Ectodermal cell (in vitro differentiated cells): Measurements from ENCODE around the gene PKLR.

Experiments
- H3K27ac ChIP-seq: 2 replicates; pipeline ENCODE4 v1.7.0; 2013; ENCODE audit warnings: mild to moderate bottlenecking, low read depth, low read length; ENCODE audit not compliant: insufficient read depth, poor library complexity, severe bottlenecking
- H3K27me3 ChIP-seq: 2 replicates; pipeline ENCODE4 v1.7.0; 2013; ENCODE audit warnings: mild to moderate bottlenecking, low read length; ENCODE audit not compliant: insufficient read depth, control insufficient read depth, poor library complexity, severe bottlenecking
- H3K36me3 ChIP-seq: one replicate; pipeline ENCODE4 v1.7.0; 2013; ENCODE audit warnings: low read length; ENCODE audit not compliant: control insufficient read depth, insufficient read depth
- H3K4me1 ChIP-seq: one replicate; pipeline ENCODE4 v1.7.0; 2013; ENCODE audit warnings: low read length; ENCODE audit not compliant: control insufficient read depth, insufficient read depth
- H3K4me3 ChIP-seq: 2 replicates; pipeline ENCODE4 v1.7.0; 2013; ENCODE audit warnings: low read depth, low read length, control low read depth; ENCODE audit not compliant: insufficient read depth
- H3K9me3 ChIP-seq: 2 replicates; pipeline ENCODE4 v1.7.0; 2013; ENCODE audit warnings: mild to moderate bottlenecking, low read length, moderate library complexity; ENCODE audit not compliant: control insufficient read depth
- WGBS, 2 experiments: methylation state at CpG; one replicate each; pipeline ENCODE4 v1.1.7; 2013; ENCODE audit warnings: missing lambda C conversion rate in 2 of 2; 5-methylcytosine and 5-hydroxymethylcytosine counted together

PKLR gene

GRCh38 chr1:155318082-155318481, 16.8 kb upstream of the PKLR start:
- peaks cover 13% of the 10 kb centered on the region for H3K36me3 ChIP-seq
- no peaks in the 10 kb centered on the region for H3K9me3 ChIP-seq
- H3K4me1 ChIP-seq, result peaks cover 16% of the 10 kb centered on the region
- H3K27me3 ChIP-seq, result peaks cover 7% of the 10 kb centered on the region
- H3K27ac ChIP-seq, result no peak overlapping the region
- H3K4me3 ChIP-seq, result no peak overlapping the region
- WGBS, 2 experiments, result 95 to 96% methylated on average over 9 of the region's 9 CpGs

GRCh38 chr1:155316922-155317321, 15.7 kb upstream of the PKLR start:
- Histone ChIP-seq H3K4me1 (peaks cover 9% of the 10 kb centered on the region), H3K36me3 (peaks cover 16% of the 10 kb centered on the region), H3K27me3 (peaks cover 7% of the 10 kb centered on the region), H3K9me3 (no peaks in the 10 kb centered on the region), H3K27ac (no peak overlapping the region), H3K4me3 (no peak overlapping the region)
- WGBS, 2 experiments, result 92 to 94% methylated on average over 3 of the region's 3 CpGs

GRCh38 chr1:155313261-155313660, 12.0 kb upstream of the PKLR start:
- H3K27ac ChIP-seq, result no peak overlapping the region
- H3K4me1 ChIP-seq, result peaks cover 7% of the 10 kb centered on the region
- H3K4me3 ChIP-seq, result no peak overlapping the region
- WGBS, 2 experiments, result 94 to 98% methylated on average over 8 of the region's 8 CpGs
- H3K9me3 ChIP-seq, result no peaks in the 10 kb centered on the region
- H3K36me3 ChIP-seq, result peaks cover 10% of the 10 kb centered on the region
- no peaks in the 10 kb centered on the region for H3K27me3 ChIP-seq

- H3K27me3 ChIP-seq, result no peaks in the 10 kb centered on the region
- no peak overlapping the region for H3K27ac ChIP-seq
- H3K4me3 ChIP-seq, result peak overlapping the region; percentile 64
- H3K9me3 ChIP-seq, result no peaks in the 10 kb centered on the region
- H3K36me3 ChIP-seq, result peaks cover 4% of the 10 kb centered on the region
- 51 to 54% methylated on average over 11 of the region's 11 CpGs for WGBS, 2 experiments
- peaks cover 7% of the 10 kb centered on the region for H3K4me1 ChIP-seq
Observed at GRCh38 chr1:155309423-155310021, 8.3 kb upstream of the PKLR start.

- Histone ChIP-seq H3K9me3 (no peaks in the 10 kb centered on the region), H3K27me3 (no peaks in the 10 kb centered on the region), H3K27ac (peak within 1 kb of the TSS; percentile 64), H3K4me1 (peaks cover 7% of the 10 kb centered on the region), H3K36me3 (peaks cover 4% of the 10 kb centered on the region), H3K4me3 (peak within 1 kb of the TSS; percentile 64)
- WGBS, 2 experiments, result 0% methylated on average over 51 of the region's 51 CpGs
Observed at GRCh38 chr1:155308493-155309422, 7.5 kb upstream of the PKLR start, which contains the start of gene FDPS. TSS of gene FDPS (plus strand) at chr1:155308866. CDS start at chr1:155309790, 924 bp downstream.

GRCh38 chr1:155307247-155307740, 6.1 kb upstream of the PKLR start:
- Histone ChIP-seq H3K4me1 (peaks cover 7% of the 10 kb centered on the region), H3K36me3 (peaks cover 4% of the 10 kb centered on the region), H3K27me3 (no peaks in the 10 kb centered on the region), H3K9me3 (no peaks in the 10 kb centered on the region), H3K4me3 (no peak overlapping the region), H3K27ac (no peak overlapping the region)
- 71 to 81% methylated on average over 6 of the region's 6 CpGs for WGBS, 2 experiments

GRCh38 chr1:155305881-155306391, 4.7 kb upstream of the PKLR start:
- no peak overlapping the region for H3K27ac ChIP-seq
- H3K4me3 ChIP-seq, result no peak overlapping the region
- H3K9me3 ChIP-seq, result no peaks in the 10 kb centered on the region
- H3K4me1 ChIP-seq, result peaks cover 7% of the 10 kb centered on the region
- H3K36me3 ChIP-seq, result no peaks in the 10 kb centered on the region
- WGBS, 2 experiments, result 90 to 93% methylated on average over 7 of the region's 7 CpGs
- H3K27me3 ChIP-seq, result no peaks in the 10 kb centered on the region

- H3K4me3 ChIP-seq, result no peak overlapping the region
- peaks cover under 1% of the 10 kb centered on the region for H3K4me1 ChIP-seq
- H3K27me3 ChIP-seq, result no peaks in the 10 kb centered on the region
- WGBS, 2 experiments, result 95 to 96% methylated on average over 11 of the region's 11 CpGs
- no peaks in the 10 kb centered on the region for H3K9me3 ChIP-seq
- H3K27ac ChIP-seq, result no peak overlapping the region
- H3K36me3 ChIP-seq, result no peaks in the 10 kb centered on the region
Observed at GRCh38 chr1:155304558-155305063, 3.4 kb upstream of the PKLR start.

- H3K27me3 ChIP-seq, result peaks cover 16% of the 10 kb centered on the region
- H3K27ac ChIP-seq, result no peak overlapping the region
- no peak overlapping the region for H3K4me3 ChIP-seq
- no peaks in the 10 kb centered on the region for H3K36me3 ChIP-seq
- H3K9me3 ChIP-seq, result no peaks in the 10 kb centered on the region
- 92 to 96% methylated on average over 9 of the region's 9 CpGs for WGBS, 2 experiments
- H3K4me1 ChIP-seq, result no peaks in the 10 kb centered on the region
Observed at GRCh38 chr1:155300553-155301329, 497 bp downstream of the PKLR start.
